LNCAP (cell line): ENCODE data around the gene VWCE.

Experiments
- TF ChIP-seq, protein P1 (sequence below): fragments of 450-650 bp; IDR thresholded peaks from 2 replicates; pipeline ENCODE4 v1.5.1; 2017; ENCODE audit warnings: mild to moderate bottlenecking

VWCE gene

GRCh38 chr11:61302550-61302949, 7.4 kb upstream of the VWCE start:
- TF ChIP-seq, protein P1, sequence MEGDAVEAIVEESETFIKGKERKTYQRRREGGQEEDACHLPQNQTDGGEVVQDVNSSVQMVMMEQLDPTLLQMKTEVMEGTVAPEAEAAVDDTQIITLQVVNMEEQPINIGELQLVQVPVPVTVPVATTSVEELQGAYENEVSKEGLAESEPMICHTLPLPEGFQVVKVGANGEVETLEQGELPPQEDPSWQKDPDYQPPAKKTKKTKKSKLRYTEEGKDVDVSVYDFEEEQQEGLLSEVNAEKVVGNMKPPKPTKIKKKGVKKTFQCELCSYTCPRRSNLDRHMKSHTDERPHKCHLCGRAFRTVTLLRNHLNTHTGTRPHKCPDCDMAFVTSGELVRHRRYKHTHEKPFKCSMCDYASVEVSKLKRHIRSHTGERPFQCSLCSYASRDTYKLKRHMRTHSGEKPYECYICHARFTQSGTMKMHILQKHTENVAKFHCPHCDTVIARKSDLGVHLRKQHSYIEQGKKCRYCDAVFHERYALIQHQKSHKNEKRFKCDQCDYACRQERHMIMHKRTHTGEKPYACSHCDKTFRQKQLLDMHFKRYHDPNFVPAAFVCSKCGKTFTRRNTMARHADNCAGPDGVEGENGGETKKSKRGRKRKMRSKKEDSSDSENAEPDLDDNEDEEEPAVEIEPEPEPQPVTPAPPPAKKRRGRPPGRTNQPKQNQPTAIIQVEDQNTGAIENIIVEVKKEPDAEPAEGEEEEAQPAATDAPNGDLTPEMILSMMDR: no peak

GRCh38 chr11:61298663-61299244, 3.6 kb upstream of the VWCE start:
- TF ChIP-seq, protein P1: no peak

GRCh38 chr11:61297746-61298145, 2.6 kb upstream of the VWCE start:
- TF ChIP-seq, protein P1: no peak

GRCh38 chr11:61297341-61297740, 2.2 kb upstream of the VWCE start:
- TF ChIP-seq, protein P1: no peak

- TF ChIP-seq, protein P1: no peak
Measured at GRCh38 chr11:61295596-61295926, 445 bp upstream of the VWCE start.

DNA sequence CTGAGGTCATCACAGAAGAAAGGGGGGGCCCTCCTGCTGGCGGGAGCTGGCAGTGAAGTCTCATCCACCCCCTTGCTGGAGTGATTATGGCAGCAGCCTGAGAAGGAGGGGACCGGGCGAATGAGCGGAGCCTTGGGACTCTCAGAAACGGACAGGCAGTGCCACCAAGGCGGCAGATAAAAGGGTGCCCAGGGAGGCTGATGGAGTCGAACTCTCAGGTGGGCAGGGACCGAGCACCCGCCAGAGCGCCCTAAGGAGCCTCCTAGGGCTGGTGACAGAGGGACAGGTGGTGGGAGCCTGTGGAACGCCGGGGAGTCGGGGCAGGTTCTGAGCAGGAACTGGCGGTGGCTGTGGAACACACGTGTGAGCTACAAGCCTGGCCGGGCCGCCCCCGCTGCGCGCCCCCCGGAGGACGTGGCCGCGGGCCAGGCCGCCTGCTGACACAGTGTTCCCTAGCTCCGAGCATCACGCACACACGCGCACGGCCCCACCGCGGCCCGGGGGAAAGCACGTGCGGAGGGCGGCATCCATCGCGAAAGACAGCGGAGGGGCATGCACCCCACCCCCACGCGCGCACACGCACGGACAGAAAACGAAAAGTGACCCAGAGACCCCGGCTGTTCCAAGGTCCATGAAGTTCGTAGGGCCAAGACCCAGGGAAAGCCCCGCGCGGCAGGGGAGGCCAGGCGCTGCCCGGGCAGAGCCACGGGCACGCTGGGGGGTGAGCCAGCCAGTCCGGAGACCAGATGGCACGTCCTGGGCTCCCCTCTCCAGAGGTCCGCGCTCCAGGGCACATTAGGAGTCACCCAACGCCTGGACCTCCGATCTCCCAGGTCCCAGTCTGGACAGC, 1.0 kb downstream of the VWCE start:
- TF ChIP-seq, protein P1: no peak

- TF ChIP-seq, protein P1: no peak
Measured at GRCh38 chr11:61292356-61292755, 2.8 kb downstream of the VWCE start.
